Left forelimb (tissue), 1 donor: Measurements from ENCODE around the gene LMBR1L.

Experiments
- DNase-seq: peaks from one replicate; pipeline ENCODE4 v3.0.0-alpha.2; 2018; ENCODE audit warnings: low spot score

The LMBR1L gene

DNA sequence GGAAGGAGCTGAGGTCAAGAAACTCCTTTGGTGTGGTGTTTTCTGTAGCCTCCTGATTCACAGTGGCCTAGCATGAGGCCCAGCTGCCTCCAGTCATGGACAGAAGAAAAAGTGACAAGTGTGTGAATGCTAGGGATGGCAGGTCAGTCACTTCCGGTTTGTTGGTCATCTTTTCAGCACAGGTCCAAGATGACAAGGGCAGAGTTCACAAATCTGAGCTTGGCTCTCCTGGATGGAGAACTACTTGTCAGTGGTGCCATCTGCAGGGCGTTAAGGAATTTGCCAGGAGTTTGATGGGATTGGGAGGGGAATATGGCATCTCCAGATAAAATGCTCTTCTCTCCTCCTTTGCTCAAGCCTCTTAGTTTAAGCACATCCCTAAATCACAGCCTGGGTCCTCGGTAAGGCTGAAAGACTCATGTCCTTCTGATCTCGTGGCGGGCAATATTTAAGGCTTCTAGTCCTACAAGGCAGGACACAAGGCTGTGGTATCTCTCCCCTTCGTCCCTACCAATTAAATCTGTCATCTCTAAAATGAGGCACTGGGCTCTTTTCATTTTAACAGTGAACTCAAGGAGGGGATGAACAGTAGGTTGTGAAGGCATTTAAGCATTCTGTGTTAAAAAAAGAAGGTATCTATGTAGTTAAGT, 10.5 kb upstream of the LMBR1L start:
- DNase-seq: no peak

DNA sequence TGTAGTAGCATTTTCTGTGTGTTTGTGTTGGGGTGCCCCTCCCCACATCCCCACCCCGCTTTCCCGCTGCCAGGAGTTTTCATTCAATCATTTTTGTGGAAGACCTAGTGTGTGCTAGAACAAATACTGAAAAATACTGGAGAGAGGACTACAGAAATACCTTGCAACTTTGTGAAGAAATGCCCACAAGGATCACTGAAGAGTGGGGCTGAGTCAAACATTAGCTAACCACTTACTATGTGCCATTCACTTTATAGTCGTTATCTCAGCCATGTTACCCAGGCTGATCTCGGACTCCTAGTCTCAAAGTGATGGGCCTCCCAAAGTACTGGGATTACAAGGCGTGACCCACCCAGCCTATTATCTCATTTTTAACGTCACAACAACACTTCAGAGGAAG, 559 bp upstream of the LMBR1L start:
- no peak for DNase-seq

DNA sequence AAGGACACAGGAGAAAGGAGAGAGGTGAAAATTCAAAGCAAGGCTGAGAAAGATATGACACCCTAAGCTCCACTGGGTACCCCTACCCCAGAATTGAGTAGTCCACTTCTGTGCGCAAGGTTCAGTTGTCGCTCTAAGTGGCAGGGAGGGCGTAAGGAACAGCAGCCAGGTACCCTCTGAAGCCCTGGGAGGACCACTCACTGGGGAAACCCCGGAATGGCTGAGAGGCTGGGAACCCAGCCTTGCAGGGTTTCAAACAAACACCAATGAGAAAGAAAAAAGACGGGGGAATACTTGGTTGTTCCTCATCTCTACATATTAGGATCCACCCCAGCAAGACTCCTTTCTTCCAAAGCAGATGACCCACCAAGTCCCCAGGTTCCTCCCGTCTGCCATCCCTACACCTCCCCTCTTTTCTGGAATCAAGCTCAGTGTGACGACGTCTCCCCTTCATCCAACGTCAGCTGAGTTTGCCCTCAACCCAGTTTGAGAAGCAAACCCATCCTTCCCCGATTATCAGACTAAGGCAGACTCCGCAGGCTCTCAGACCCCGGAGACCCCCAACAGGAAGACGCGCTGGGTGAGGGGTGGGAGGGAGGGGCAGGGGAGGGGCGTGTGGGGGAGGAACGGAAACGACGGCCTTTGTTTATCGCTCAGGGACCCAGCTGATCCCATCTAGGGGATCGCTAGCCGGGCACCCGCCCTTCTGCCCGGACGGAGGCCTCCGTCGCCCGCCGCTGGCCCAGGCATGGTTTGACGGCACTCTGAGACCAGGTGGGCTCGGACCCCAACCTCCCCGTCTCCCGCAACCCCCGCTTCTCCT, 795 bp downstream of the LMBR1L start:
- no peak for DNase-seq

DNA sequence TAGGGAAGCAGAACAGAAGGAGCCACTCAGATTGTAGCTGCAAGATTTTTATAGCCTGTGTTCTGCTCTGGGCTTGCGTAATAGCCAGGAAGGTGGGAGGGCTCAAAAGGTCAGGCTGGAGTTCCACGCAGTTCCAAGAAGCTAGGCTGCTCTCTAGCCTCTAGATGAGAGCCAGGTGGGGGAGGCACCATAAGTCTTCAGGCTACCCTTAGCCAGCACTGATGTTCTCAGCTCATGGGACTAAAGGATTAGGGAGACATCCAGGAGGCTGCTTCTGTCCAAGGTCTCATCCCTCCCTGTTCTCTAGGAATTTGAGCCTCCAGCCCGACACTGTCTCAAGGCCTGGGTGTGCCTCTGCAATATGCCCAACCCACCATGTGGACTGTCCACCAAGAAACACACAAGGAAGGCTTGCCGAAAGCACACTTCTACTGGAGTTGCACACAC, 1.7 kb downstream of the LMBR1L start:
- no peak for DNase-seq

DNA sequence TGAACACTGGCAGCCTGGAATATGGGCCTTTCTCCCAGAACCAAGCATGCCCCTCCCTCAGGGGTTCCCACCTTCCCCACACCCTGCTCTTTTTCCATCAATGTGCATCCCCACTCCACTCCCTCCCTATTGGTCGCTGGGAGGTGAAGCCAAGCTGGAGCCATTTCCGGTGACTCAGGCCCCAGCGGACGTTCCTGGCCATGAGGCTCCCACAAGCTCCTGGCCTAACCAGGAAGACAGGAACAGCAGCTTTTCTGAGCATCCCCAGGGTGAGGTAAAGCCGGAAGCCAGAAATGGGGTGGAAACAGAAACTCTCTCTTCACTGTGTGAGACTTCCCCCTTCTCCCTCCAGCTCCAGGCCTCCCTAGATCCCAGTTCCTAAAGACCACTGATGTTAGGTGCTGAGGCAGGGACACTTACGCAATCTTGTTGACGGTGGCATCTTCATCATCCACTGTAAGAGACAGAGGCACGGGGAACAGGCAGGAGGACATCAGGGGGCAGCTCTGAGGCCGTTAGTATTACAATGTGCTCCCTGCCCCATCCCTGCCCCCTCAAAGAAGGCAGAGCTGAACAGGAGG, 5.1 kb downstream of the LMBR1L start:
- no peak for DNase-seq

DNA sequence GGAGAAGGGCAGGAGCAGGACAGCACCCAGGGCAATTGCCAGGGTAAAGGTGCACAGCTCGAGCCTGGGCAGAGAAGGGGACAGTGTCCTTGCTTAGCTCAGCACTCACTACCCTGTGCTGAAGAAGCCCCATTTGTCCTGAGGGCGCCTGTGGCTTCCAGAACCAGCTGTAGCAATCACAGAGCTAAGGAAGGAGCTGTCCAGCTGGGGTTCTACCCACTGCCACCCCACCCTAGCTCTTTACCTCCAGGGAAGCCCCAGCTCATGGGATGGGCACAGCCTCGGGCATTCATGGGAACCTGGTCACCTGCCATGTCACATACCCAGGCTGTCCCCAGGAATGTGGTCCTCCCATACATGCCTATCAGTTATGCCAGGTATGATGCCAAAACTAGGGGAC, 5.8 kb downstream of the LMBR1L start:
- DNase-seq: no peak

DNA sequence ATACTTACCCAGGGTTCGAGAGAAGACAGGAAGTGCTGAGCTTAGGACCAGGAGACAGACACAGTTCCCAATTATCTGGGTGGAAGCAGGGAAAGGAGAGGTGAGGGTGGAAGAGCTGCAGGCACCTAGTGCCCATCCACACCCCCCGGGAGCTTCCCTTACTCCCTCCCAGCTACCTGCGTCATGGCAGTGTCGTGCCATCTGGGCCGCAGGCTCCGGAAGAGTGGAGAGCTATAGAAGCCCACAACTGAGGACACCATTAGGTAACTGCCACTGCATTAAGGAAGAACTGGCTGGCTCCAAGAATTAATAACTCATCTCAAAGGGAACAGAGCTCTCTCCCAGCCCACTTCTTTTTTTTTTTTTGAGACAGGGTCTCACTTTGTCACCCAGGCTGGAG, 10.3 kb downstream of the LMBR1L start:
- DNase-seq: no peak

DNA sequence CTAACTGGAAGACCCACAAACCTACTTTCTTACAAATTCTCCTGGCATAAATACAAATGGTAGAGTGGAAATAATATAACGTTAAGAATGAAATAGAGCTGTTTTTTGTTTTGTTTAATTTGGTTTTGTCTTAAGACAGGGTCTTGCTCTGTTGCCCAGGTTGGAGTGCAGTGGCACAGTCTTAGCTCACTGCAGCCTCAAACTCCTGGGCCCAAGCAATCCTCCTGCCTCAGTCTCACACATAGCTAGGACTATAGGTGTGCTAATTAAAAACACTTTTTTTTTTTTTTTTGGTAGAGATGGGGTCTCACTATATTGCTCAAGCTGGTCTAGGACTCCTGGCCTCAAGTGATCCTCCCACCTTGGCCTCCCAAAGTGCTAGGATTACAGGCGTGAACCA, 11.9 kb downstream of the LMBR1L start:
- DNase-seq: no peak

DNA sequence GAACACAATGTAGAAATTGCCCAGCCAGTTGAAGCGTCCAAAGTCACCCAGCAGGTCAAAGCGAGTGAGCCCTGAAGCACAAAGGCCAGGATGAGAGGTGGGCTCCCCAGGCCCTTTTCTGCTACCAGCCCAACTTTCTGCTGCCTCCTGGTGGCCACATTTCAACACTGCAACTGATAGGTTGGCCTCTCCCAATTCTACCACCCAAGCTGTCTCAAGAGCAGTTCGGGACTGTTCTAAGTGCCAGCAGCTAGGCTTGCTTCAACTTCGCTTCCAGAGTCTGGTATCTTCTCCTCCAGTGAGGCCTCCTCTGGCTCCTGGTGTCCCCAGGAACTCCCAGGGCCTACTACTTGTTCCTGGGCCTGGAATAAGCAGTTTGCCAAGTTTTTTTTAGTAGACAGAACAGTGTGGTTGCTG, 12.6 kb downstream of the LMBR1L start:
- DNase-seq: no peak

DNA sequence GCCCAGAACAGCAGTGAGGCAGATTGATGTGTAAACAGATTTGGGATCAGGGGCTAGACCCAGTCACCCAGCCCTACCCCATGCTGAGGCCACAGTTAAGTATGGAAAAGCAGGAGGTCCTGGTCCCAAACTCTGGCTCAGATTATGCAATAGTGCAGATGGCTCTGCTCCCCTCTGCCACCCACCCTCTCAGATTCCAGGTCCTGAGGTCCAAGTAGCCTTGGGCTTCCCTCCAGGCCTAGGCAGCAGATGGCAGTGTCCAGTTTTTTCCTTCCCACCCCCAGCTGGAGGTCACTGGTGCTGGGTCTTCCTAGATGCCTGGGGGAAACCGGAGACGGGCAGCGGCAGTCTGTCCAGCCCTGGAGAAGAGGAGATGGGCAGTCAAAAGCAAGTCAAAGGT, 13.3 kb downstream of the LMBR1L start:
- DNase-seq: no peak

DNA sequence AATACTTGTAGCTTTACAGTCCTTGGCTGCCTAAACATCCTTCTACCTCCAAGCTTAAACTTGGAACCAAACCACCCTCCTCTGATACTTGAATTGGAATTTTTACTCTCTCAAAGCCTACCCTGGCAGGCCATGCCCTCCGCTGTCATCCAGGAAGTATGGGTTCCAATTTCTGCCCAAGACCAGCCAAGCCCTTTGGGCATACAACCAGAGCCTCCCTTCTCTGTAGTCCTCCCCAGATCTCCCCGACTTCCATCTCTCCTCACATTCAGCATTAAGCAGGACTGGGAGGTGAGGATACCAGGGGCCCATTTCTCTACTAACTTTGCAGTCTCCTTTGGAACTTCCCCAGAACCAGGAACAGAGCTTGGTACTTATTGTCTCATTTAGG, 15.7 kb downstream of the LMBR1L start:
- DNase-seq: no peak

DNA sequence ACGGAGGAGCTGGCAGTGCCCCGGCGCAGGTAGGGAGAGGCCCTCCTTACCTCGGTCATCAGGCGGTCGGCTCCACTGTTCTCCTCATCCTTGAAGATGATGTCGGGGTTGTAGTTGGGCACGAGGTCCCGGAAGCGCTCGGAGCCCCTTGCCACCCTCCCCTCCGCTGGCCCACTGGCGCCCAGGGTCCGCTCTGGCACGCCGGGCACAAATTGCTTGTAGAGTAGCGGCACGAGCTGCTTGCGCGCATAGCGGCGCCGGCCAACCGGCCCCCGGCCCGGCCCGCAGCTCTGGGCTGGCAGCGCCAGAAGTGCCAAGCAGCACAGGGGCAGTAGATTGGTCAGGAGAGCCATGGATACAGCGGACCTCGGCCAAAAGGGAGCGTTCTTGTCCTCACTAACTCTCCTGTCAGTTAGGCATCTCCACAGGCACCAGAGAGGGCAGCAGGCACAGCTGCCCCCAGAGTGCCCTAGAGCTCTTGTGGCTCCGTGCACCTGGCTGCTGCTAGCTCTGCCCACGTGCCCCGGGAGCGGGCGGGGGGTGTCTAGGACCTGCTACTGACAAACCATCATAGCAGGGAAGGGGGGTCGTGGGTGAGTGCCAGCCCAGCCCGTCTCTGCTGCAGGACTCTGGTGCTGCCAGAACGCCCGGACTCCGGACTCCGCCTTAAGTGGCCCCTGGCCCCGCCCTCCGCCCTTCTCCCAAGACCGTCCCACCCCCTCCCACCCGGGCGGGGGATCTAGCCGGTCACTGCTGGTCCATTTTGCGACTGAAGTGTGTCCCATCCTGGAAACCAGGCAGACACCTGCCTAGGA, 16.3 kb downstream of the LMBR1L start, which contains the start of gene DHH:
Gene DHH (minus strand): TSS at position 642 of the 815 bp plus-strand sequence. CDS start 289 bp downstream, at position 353.
- no peak for DNase-seq

DNA sequence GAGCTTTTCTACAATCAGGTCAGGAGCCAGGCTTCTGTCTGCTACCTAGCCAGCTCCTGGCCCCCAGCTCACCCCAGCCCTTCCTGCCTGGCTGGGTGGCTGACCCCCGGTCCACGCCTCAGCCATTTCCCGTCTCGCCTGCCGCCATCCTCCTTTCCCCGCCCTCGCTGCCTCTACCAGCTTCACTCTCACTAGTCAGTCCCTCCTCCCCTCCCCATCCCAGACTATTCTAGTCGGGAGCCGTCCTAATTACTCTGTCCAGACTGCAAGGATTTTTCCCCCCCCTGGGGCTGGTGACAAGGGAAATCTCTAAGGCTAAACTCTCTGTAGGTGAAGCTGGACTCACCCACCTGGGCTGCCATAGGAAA, 16.9 kb downstream of the LMBR1L start:
- DNase-seq: no peak

DNA sequence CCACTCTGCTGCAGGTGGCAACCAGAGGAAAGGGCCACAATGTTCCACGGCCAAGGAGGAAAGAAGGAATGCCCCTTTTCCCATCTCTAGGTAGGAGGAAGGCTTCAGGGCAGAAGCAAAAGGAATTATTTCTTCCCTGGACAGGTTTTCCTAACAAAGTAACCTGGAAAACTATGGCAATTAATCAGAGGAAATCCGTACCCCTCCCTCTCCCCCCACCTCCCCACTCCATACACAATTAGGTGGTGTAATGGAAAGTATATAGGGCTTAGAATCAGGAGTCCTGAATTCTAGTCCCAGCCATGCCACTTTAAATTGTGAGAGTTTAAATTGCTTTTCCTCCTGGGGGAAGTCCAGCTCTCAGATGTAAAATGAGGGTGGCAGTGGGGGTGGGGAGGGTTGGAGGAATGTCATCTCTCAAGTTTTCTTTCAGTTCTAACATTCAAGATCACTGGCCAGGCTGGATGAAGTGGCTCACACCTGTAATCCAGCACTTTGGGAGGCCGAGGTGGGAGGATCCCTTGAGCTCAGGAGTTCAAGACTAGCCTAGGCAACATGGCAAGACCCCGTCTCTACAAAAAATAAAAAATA, 17.7 kb downstream of the LMBR1L start:
- no peak for DNase-seq

DNA sequence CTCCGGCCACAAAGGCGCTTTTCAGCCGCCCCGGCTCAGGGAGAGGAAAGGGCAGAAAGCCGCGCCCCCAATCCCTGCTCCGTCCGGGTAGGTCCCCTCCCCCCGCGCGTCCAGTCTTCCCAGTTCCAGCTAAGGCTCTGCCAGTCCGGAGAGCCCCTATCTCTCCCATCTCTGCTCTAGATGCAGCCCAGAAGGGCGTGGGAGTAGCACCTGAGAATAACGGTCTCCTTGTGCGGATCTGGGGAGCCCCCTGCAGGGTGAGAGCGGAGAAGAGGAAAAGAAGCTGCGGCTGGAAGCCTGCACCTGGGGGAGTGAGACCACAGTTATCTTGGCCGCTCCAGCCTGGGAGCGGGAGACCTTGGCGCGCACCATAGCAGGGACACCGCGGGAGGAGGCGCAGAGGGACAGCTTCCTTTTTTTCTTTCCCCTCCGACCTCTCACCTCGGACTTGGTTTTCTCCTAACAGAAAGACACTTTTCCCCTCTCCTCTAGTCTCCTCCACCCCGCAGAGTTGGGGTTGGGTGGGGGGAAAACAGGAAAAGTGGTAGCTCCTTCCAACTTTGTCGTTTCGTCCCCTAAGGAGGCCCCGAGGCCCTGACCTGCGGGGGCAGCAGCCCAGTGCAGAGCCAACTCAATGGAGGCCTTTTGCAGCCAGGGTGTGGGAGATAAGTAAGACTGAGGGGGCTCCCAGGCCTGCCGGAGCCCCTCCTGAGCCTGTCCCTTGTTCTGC, 18.4 kb downstream of the LMBR1L start:
- no peak for DNase-seq

DNA sequence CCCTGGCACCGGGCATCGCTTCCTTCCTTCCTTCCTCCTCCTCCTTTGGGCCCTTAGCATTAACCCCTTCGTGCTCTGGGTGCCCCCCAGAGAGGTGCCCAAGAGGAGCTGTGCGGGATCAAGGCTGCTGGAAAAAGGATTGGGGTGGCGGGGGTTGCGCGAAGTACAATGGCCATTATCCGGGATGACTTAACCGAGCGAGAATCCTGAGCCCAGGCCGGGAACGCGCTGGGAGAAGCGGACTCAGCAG, 18.9 kb downstream of the LMBR1L start:
- DNase-seq: no peak

DNA sequence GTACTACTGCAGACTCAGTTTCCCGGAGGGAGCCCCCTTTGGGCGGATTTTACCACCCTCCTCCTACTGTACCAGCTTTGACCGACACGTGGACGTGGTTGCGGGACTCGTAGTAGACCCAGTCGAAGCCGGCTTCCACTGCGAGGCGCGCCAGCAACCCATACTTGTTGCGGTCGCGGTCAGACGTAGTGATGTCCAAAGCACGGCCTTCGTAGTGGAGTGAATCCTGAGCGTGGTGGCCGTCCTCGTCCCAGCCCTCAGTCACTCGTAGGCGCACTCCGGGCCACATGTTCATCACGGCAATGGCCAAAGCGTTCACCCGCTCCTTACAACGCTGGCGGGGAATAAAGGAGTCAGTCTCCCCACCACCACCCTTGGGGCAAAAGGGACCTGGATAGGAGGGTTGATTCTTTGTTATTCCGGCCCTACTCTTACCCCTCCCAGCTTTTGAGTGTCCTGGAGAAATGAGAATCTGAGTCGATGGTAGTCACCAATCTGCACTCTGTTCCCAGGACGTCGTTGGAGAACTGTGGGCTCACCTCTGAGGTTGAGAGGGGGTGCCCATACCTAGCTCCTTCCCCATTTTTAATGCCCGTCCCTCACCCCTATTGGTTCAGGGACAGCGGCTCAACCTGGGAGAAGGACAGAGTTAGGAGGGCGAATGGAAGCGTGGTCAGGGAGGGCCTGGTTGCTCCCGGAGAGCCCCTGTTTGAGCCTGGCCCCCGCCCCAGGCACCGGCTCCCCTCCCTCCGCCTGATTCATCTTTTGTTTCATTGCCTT, 19.4 kb downstream of the LMBR1L start:
- no peak for DNase-seq

DNA sequence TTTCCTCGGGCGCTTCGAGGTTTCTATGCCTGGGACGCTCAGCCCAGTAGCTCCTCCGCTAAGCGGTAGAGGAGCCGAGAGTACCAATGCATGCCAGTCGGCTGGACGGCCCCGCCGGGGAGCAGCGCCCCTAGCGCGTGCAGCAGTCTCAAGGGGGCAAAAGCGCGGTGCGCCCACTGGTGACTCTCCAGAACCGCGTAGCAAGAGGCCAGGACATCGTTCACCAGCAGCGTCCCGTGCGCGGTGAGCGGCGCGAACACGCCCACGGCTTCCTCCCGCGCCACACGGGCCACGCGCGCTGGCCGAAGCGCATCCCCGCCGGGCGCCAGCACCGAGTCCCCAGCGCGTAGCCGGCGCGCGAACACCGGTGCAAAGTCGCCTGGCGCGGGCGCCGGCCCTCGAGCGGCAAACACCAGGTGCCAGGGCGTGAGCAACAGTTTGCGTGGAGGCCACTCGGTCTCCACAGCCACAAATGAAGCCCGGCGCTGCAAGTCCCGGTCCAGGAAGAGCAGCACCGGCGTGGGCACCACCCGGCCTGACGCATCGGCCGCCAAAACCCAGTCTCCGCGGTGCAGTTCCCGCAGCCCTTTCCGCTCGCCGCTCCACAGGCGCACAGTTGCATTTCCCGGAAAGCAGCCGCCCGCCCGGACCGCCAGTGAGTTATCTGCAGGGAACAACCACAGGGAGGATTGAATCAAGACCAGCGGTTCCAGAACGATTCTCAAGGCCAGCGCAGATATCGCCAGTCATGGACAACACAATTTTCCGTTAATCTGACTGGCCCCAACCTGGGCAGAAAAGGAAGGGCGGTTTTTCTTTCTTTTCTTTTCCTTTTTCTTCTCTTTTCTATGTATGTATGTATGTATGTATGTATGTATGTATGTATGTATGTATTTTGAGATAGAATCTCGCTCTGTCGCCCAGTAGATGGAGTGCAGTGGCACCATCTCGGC, 20.6 kb downstream of the LMBR1L start:
- no peak for DNase-seq

DNA sequence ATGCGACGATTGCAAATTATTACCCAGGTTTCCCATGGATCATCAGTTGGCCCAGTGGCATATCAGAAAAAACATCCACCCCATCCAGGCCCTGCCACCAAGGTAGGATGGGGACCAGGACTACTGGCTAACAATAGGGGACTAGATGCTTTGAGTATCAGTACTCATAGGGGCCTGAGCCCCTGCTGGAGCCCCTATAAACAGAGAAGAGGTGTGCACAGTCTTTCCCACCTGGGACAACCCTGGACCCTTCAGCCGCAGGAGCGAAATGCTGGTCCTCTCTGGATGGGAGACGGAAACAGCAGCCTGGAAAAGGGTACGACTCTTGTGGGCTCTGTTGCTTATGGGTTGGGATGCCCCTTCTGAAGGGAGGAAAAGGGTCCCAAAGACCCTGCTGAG, 21.7 kb downstream of the LMBR1L start:
- DNase-seq: no peak
